HepG2 (cell line): ENCODE measurements around the gene RPLP2. TPM values are rescaled to one million over a fixed set of nuclear protein-coding genes. Genes with fewer than 3 reads are reported as not detected.

Experiments
- NFYC ChIP-seq: IDR thresholded peaks from 2 replicates; pipeline ENCODE4 v1.6.1; 2016; ENCODE audit warnings: missing genetic modification reagents, missing compliant biosample characterization
- NR2C2 ChIP-seq: sonication (generic); formaldehyde crosslinking; IDR thresholded peaks from 2 replicates; pipeline ENCODE4 v1.4.0; 2020; ENCODE audit warnings: missing genetic modification reagents, mild to moderate bottlenecking, moderate library complexity, borderline replicate concordance
- SNAPC2 ChIP-seq: sonication (generic); formaldehyde crosslinking; IDR thresholded peaks from 2 replicates; pipeline ENCODE4 v1.8.1; 2022; ENCODE audit warnings: mild to moderate bottlenecking, missing genetic modification reagents
- SRY ChIP-seq: sonication (generic); formaldehyde crosslinking; IDR thresholded peaks from 2 replicates; pipeline ENCODE4 v1.8.0; 2022; ENCODE audit warnings: mild to moderate bottlenecking, missing genetic modification reagents
- ZNF460 ChIP-seq: sonication (generic); formaldehyde crosslinking; IDR thresholded peaks from 2 replicates; pipeline ENCODE4 v1.5.1; 2020; ENCODE audit warnings: missing genetic modification reagents, mild to moderate bottlenecking, borderline replicate concordance
- ZNF747 ChIP-seq: sonication (generic); formaldehyde crosslinking; IDR thresholded peaks from 2 replicates; pipeline ENCODE4 v1.8.1; 2023; ENCODE audit warnings: missing genetic modification reagents, mild to moderate bottlenecking, borderline replicate concordance
- polyA plus RNA-seq, 8 experiments: library from polyadenylated mRNA; depleted of rRNA in 3 of 8; stranded (reverse) in 7 of 8; unstranded in 1 of 8; fragments of >200 nt; fragmentation: Illumina TruSeq in 4 of 8; extraction: Trizol in 4 of 8; gene quantifications; 2 replicates each; pipeline versions ENCODE4 v1.2.1 to v1.2.3, GENCODE V29; 2011 to 2016; ENCODE audit warnings: low read depth in 4 of 8, missing spikeins in 1 of 8, mixed read lengths in 1 of 8; ENCODE audit not compliant: insufficient read depth in 1 of 8
- total RNA-seq, 5 experiments: library from RNA; depleted of rRNA; stranded (reverse); fragments of >200 nt; fragmentation: Illumina TruSeq; extraction: Trizol; gene quantifications; 2 replicates each; pipeline ENCODE4 v1.2.3, GENCODE V29; 2016; ENCODE audit warnings: low read depth in 1 of 5
- TF ChIP-seq, protein P1 (sequence below), 2 experiments: fragments of 450-650 bp in 1 of 2; sonication (generic) in 1 of 2; formaldehyde crosslinking in 1 of 2; IDR thresholded peaks; 2 replicates each; pipeline versions ENCODE4 v1.6.1 to v1.8.0; 2016 to 2022; ENCODE audit warnings: antibody characterized with exemption in 1 of 2, mild to moderate bottlenecking in 1 of 2, missing genetic modification reagents in 1 of 2
- TF ChIP-seq, protein P2 (sequence below): IDR thresholded peaks from 2 replicates; pipeline ENCODE4 v1.6.1; 2012; ENCODE audit warnings: inconsistent platforms
- TF ChIP-seq, protein P3 (sequence below): sonication (generic); formaldehyde crosslinking; IDR thresholded peaks from 2 replicates; pipeline ENCODE4 v1.4.0; 2020; ENCODE audit warnings: missing genetic modification reagents

RPLP2 gene
- total and polyA plus RNA-seq, 2 of the 13 experiments (the other 11 are each of a cell fraction or from before 2014, with no cell fraction given), result 978 to 2,106 TPM

DNA sequence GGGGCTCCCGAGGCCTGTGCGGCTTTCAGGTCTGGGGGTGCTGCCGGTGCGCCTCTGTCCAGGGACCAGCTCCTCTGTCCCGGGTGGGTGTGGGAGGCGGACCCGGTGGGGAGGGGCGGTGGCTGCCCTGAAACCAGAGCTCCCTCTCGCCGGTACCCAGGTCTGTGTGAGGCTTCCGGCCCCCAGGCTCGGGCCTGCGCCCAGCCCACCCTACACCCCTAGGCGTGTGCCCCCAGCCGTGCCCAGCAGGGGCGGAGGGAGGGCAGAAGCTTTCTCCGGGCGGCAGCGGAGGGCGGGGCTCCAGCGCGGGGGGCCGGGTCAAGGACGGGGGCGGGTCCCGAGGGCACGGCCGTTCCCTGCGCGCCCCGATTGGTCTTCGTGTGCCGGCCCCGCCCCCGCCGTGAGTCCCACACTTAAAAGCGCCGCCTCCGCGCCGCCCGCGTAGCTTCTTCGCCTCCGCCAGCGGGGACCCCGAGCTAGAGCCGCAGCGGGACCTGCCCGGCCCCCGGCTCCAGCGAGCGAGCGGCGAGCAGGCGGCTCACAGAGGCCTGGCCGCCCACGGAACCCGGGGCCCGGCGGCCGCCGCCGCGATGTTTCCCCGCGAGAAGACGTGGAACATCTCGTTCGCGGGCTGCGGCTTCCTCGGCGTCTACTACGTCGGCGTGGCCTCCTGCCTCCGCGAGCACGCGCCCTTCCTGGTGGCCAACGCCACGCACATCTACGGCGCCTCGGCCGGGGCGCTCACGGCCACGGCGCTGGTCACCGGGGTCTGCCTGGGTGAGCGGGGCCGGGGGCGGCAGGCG, 9.6 kb downstream of the RPLP2 start (continued):
- TF ChIP-seq, protein P1, sequence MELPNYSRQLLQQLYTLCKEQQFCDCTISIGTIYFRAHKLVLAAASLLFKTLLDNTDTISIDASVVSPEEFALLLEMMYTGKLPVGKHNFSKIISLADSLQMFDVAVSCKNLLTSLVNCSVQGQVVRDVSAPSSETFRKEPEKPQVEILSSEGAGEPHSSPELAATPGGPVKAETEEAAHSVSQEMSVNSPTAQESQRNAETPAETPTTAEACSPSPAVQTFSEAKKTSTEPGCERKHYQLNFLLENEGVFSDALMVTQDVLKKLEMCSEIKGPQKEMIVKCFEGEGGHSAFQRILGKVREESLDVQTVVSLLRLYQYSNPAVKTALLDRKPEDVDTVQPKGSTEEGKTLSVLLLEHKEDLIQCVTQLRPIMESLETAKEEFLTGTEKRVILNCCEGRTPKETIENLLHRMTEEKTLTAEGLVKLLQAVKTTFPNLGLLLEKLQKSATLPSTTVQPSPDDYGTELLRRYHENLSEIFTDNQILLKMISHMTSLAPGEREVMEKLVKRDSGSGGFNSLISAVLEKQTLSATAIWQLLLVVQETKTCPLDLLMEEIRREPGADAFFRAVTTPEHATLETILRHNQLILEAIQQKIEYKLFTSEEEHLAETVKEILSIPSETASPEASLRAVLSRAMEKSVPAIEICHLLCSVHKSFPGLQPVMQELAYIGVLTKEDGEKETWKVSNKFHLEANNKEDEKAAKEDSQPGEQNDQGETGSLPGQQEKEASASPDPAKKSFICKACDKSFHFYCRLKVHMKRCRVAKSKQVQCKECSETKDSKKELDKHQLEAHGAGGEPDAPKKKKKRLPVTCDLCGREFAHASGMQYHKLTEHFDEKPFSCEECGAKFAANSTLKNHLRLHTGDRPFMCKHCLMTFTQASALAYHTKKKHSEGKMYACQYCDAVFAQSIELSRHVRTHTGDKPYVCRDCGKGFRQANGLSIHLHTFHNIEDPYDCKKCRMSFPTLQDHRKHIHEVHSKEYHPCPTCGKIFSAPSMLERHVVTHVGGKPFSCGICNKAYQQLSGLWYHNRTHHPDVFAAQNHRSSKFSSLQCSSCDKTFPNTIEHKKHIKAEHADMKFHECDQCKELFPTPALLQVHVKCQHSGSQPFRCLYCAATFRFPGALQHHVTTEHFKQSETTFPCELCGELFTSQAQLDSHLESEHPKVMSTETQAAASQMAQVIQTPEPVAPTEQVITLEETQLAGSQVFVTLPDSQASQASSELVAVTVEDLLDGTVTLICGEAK (IDR thresholded peaks at IDR 0.05), result no peak
- TF ChIP-seq, protein P1 (CRISPR knock-in tag; IDR thresholded peaks at IDR 0.05), result peak; percentile 18; the same call in 1 of the 2 replicates
- TF ChIP-seq NFYC (CRISPR knock-in tag) (peak; percentile 63), NR2C2 (CRISPR knock-in tag) (peak; percentile 64; the same call in 1 of the 2 replicates), ZNF460 (CRISPR knock-in tag) (no peak), SRY (CRISPR knock-in tag) (peak; percentile 32; the same call in 1 of the 2 replicates), ZNF747 (no peak; the same call in 1 of the 2 replicates), SNAPC2 (0 out of 2 replicates have a peak, but pooled peaks have one; percentile 47)
- TF ChIP-seq, protein P2, sequence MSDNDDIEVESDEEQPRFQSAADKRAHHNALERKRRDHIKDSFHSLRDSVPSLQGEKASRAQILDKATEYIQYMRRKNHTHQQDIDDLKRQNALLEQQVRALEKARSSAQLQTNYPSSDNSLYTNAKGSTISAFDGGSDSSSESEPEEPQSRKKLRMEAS, result peak; percentile 70
- TF ChIP-seq, protein P3, sequence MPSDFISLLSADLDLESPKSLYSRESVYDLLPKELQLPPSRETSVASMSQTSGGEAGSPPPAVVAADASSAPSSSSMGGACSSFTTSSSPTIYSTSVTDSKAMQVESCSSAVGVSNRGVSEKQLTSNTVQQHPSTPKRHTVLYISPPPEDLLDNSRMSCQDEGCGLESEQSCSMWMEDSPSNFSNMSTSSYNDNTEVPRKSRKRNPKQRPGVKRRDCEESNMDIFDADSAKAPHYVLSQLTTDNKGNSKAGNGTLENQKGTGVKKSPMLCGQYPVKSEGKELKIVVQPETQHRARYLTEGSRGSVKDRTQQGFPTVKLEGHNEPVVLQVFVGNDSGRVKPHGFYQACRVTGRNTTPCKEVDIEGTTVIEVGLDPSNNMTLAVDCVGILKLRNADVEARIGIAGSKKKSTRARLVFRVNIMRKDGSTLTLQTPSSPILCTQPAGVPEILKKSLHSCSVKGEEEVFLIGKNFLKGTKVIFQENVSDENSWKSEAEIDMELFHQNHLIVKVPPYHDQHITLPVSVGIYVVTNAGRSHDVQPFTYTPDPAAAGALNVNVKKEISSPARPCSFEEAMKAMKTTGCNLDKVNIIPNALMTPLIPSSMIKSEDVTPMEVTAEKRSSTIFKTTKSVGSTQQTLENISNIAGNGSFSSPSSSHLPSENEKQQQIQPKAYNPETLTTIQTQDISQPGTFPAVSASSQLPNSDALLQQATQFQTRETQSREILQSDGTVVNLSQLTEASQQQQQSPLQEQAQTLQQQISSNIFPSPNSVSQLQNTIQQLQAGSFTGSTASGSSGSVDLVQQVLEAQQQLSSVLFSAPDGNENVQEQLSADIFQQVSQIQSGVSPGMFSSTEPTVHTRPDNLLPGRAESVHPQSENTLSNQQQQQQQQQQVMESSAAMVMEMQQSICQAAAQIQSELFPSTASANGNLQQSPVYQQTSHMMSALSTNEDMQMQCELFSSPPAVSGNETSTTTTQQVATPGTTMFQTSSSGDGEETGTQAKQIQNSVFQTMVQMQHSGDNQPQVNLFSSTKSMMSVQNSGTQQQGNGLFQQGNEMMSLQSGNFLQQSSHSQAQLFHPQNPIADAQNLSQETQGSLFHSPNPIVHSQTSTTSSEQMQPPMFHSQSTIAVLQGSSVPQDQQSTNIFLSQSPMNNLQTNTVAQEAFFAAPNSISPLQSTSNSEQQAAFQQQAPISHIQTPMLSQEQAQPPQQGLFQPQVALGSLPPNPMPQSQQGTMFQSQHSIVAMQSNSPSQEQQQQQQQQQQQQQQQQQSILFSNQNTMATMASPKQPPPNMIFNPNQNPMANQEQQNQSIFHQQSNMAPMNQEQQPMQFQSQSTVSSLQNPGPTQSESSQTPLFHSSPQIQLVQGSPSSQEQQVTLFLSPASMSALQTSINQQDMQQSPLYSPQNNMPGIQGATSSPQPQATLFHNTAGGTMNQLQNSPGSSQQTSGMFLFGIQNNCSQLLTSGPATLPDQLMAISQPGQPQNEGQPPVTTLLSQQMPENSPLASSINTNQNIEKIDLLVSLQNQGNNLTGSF, result peak; percentile 30; the same call in 1 of the 2 replicates
